GM21825 (cell line): ENCODE measurements around the gene IPMK.
"Not testable (repeated sequence)": the region's sequence is repeated elsewhere in the genome, so short reads cannot be mapped to it uniquely, and the experiment has no call there.

ENCODE experiments used
- ATAC-seq: cut with Tn5 transposase; IDR thresholded peaks from one replicate; pipeline ENCODE4 v1.9.1; 2021; ENCODE audit warnings: mild to moderate bottlenecking, moderate library complexity; ENCODE audit not compliant: unreplicated experiment

IPMK gene

DNA sequence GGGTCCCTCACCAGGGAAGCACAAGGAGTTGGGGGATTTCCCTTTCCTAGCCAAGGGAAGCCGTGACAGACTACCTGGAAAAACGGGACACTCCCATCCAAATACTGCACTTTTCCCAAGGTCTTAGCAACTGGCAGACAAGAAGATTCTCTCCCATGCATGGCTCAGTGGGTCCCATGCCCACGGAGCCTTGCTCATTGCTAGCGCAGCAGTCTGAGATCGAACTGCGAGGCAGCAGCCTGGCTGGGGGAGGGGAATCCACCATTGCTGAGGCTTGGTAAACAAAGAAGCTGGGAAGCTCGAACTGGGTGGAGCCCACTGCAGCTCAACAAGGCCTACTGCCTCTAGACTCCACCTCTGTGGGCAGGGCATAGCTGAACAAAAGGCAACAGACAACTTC is 37.8 kb downstream of the IPMK start:
- not testable (repeated sequence) for ATAC-seq

DNA sequence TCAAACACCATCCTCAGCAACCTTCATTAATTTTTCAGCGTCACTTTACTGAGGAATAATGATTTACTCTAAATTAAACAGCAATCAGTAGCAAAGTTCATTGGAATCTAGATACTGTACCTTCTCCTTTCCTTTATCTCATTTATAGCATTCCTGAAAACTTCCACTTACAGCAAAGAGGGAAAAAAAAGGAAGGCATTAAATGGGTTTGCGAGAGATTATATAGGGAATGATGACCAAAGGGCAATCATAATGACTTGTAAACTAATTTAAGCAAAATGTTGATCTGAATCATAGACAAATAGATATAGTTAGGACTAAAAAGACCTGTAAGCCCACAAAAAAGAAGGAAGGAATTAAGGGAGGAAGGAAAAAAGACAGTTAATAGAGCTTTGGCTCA is 42.0 kb downstream of the IPMK start:
- no peak for ATAC-seq

DNA sequence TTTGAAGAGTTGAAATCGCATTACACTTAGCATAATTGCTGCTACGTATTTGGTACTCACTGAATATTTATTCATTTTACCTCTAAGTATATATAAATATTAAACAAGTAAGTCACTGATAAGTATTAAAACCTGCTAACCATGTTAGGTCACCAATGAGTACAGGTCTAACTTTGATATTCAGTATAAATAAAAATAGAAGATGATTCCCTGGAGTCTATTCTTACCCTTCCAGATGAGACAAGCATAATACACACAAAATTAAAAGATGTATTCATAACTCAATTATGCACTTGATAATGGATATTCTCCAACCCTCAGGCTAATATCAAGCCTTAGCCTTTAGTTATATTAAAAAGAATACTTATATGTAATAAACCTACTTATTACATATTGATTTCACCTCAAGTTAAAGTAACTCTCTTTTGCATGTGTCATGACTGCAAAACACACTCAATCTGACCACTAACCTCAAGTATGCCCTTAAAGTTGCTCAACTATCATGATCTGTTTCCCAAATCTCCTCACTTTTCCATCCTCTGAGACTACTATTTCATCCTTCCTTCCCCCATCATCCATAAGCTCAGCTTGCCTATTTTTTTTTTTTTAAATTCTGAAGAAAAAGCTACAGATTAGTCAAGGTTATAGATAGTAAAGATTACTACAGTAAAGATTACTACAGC is 46.8 kb downstream of the IPMK start:
- no peak for ATAC-seq

DNA sequence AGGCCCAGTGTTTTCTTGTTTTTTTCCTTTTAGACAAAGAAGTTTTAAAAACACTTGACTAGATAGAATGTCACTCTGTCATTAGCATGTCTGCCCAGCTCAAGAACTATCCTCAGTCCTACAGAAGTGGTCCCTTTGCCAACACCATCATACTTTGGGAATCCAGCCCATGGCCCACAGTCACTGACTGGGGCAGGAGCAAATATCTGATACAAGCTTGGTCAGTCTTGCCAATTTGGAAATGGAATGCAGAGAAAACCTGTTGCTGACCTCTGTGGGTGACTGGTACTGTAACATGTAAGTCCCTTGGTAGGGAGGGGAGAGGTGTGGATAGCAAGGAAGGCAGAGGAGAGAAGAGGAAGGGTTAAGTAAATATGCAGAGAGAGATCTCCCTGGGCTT is 47.8 kb downstream of the IPMK start:
- no peak for ATAC-seq

DNA sequence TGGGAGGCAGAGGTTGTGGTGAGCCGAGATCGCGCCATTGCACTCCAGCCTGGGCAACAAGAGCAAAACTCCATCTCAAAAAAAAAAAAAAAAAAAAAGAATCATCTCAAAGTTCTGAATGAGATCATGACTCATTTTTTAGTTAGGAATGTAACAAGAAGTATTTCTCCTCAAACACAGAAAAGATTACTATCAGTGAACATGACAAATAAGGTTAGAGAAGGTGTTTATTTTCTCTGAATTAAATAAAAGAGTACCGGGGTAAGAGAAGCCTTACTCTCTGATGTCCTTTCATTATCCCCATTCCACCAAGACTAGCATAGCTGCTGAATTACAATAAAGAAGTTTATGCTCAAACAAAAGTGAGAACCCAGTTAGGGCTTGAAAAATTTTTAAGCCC is 50.1 kb downstream of the IPMK start:
- ATAC-seq: no peak

DNA sequence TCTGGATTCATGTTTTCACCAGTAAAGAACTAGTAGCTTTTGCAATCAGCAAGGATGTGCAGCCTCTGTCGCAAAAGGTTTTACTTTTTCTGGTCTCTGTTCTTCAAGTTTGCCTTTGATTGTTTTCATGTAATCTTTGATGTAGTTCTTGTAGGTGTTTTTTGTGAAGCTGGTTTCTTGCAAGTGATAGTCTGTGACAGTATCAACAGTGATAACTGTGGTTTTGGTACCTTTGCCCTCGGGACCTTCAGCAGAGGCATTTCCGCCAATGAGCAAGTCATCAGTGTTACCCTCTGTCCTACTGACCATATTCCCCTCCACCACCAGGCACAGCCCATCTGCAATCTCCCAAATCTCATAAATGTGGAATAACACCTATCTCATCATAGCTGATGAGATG is 55.1 kb downstream of the IPMK start:
- ATAC-seq: no peak

DNA sequence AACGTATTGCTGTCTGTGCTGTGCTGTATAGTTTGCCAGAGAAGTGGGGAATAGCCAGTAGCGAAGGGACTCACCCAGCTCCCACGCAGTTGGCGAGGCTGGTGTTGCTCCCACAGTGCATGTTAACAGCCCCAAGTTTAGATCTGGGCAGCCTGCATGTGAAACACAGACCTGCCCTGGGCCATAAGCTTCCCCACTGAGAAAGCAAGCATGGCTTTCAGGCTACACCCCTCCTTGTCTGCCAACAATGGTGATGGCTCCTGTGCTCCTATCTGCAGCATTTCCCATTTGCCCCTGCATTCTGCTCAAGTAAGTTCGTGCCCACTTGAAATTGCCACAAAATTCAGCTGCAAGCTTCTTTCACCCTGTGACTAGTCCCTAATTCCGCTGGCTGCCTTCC is 57.5 kb downstream of the IPMK start:
- ATAC-seq: no peak

DNA sequence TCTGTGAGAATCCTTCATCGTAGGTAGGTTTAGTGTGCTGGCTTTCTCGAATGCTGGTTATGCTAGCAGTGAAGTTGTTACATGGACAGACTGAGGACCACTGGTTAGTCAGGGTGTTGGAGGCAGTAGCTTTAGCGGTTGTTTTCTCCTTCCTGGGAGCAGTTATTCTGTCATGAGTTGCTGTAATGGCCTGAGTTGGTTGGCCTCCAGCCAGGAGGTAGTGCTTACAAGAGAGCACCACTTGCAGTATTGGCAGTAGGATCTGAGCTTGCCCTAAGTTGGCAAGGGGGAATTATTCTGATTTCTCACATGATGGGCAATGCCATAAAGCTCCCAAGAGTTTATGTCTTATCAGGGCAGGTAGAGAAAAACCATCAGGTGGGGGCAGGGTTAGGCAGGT is 58.0 kb downstream of the IPMK start:
- ATAC-seq: no peak

DNA sequence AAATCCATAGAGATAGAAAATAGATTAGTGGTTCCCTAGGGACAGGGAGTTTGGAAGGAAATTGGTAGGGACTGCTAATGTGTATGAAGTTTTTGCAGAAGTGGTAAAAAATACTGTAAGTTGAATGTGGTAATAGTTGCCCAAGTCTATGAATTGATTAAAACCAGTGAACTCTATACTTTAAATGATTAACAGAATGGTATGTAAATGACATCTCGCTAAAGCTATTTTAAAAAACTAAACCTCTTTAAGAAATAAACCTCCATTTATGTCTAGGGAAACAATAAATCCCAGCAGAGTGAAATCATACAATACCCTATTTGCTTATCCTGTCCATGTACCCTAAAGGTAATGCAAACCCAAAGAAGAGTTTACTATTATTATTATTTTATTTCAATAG is 61.4 kb downstream of the IPMK start:
- no peak for ATAC-seq

DNA sequence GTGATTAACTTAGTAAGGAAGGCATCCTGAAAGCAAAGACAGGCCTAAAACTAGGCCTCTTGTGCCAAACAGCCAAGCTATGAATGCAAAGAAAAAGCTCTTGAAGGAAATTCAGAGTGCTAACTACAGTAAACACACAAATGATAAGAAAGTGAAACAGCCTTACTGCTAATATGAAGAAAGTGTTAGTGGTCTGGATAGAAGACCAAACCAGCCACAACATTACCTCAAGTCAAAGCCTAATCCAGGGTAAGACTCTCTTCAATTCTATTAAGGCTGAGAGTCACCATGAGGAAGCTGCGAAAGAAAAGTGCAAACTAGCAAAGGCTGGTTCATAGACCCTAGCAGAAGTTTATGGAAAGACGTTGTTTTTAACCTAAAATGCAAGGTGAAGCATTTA is 66.0 kb downstream of the IPMK start:
- ATAC-seq: no peak

DNA sequence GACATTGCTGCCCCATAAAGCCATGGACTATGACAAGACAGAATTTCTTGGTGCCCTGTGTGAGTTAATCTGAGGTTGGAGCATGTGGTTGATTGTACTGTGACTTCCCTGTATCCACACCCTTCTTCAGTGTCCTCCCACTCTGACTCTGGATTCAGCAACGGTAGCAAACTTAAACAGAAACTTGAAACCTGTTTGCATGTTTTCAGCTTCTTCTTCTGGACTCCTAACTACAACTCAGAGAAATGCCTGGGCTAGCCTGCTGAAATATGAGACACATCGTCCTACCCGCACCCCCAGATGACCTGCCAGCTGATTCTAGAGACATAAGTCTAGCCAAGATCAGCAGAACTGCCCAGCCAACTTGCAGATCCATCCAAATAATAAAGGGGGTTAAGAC is 78.4 kb downstream of the IPMK start:
- ATAC-seq: no peak

DNA sequence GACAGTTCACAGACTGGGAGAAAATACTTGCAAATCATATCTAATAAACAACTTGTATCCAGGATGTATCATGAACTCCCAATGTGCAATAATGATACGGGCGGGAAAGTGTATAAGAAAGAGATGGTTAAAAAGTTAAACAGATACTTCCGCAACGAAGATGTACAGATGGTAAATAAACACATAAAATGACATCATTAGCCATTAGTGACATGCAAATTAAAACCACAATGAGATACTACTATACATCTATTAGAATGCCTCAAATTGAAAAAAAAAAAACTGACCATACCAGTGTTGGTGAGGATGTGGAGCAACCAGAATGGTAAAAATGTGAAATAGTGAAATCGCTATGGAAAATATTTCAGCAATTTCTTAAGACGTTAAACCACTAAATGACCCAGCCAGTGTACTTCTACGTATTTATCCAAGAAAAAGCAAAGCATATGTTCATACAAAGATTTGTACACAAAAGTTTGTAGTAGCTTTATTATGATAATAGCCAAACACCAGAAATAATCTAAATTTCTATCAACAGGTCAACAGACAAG is 83.5 kb downstream of the IPMK start:
- ATAC-seq: no peak

DNA sequence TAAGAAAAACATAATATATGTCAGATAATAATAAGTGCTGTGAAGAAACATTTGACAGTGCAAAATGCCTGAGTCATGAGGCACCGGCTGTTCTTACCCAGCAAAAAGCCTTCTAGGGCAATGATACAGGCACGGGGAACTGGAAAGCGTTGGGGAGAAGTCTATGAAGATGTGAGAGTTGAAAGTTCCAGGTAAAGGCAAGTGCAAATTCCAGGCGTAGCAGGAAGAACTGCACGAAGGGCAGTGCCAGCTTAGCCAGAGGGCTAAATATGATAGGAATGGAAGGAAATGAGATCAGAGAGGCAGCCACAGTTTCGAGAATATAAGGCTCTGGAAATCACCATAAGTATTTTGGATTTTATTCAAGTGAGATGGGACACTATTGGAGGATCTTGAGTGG is 87.0 kb downstream of the IPMK start:
- ATAC-seq: no peak

DNA sequence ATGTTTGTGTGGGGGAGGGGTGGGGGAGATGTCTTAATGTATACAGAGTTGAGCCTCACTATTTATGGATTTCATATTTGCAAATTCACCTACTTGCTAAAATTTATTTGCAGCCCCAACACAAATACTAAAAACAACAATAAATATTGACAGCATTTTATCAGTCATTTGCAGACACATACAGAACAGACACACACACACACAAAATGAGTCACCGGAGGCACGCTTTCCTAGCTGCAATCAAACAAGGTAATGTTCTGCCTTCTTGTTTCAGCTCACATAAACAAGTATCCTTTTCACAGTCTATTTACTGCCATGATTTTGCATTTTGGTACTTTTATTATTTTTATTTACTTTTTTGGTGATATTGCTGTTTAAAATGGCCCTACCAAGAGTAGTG is 88.5 kb downstream of the IPMK start:
- ATAC-seq: no peak

DNA sequence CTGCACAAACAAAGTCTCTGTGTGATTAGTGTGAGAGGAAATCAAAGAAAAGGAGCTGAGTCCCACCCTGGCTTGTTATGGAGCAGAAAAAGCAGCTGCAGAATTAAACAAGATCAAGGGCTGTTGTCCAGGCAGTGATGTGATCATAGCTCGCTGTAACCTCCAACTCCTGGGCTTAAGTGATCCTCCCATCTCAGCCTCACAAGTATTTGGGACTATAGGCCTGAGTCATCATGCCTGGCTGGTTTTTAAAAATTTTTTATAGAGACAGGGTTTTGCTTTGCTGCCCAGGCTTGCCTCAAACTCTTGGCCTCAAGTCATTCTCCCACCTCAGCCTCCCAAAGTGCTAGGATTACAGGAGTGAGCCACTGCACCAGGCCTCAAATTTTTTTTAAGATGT is 88.9 kb downstream of the IPMK start:
- no peak for ATAC-seq

DNA sequence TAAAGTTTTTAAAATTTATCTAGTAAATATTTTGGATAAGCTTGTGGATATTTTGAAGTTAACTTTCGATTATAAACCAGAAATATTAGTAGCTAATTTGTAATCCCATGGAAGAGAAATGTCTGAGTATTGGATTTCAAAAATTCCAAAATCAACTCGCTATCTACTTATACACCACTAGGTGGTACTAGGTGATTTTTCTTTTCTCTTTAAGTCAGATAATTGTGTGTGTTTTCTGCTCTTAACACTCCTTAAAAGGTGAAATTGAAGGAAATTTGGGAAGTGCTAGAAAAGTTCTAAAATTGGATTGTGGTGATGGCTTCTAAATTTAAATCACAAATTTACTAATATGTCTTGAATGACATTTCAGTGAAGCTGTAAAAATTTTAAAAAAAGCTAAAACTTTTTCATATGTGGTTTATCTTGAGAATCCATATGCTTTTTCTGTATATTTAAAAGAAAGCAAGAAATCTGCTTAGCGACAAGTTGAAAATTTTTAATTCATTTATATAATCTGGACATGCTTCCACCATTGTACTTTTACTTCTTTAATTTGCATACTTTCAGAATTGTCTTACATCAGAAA is 90.2 kb downstream of the IPMK start:
- no peak for ATAC-seq

DNA sequence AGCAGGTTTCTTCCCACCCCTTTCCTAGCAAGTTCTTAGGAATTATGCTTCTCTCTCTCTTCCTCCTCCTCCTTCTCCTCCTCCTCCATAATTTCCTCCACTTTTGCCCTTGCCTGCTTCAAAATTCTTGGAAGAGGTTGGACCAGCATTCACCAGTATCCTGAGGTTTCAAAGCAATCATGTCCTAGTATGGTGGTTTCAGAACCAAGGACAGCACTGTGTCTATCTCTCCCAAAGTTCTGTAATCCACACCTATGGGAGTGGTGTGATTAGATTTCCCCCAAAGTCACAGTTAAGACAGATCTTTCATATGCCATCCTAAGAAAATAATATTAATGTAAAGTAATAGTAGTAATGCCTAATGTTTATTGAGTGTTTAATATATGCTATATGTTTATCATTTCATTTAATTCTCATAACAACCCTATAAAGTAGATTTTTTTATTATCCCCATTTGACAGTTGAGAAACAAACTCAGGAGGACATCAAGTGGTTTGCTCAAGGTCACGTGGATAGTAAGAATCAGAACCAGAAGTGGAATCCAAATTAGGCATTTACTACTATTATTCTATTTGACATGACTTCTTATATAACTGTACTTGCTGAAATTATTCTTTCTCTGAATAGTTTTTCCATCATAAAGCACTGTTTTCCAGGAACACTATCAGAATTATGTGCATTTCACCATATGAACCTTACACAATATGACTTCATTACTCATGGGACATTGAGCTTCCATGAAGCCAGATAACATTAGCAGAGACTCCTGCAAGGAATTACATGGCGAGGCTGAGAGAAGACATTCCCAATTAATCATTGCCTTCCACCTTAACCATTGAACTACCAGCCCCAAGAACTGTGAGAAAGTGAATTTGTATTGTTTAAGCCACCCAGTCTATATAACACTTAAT is 91.4 kb downstream of the IPMK start:
- ATAC-seq: no peak

DNA sequence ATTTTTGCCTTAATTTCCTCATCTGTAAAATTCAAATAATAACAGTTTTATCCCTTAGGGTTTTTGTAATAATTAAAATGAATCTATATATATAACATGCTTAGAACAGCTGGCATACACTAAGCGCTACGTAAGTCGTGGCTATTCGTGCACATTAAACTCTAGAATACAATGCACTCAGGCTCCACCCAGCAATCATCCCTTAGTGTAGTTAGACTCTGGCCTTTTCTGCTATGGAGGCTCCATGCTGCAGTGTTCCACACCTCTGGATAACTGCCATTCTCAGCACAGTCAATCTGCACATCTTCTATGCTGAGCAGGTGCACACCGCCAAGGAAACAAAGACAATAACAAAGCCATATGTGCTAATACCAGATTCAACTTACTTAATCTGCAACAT is 92.9 kb downstream of the IPMK start:
- ATAC-seq: no peak

DNA sequence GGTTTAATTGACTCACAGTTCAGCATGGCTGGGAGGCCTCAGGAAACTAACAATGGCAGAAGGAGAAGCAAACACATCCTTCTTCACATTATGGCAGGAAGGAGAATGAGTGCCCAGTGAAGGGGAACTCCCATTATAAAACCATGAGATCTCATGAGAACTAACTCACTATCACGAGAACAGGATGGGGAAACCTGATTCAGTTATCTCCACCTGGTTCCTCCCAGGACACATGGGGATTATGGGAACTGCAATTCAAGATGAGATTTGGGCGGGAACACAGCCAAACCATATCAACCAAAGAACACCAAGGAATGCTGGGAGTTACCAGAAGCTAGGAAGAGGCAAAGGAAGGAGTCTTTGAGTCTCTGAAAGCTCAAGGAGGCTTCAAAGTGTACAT is 94.3 kb downstream of the IPMK start:
- no peak for ATAC-seq

DNA sequence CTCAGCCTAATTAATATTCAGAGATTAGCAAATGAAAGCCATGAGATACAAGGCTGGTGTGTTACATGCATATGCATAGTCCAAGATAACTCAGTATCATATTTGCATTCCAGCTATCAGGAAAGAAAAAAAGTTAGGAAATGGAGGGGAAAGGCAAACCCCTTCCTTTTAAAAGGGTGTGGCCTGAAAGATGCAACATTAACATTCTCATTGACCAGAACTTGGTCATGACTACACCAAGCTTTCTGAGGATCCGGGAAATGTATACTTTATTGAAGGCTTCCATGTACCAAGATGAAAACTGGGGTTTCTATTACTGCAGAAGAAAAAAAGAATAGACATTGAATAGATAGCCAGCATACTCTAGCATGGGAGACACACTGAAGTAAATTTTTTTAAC is 96.5 kb downstream of the IPMK start:
- no peak for ATAC-seq

DNA sequence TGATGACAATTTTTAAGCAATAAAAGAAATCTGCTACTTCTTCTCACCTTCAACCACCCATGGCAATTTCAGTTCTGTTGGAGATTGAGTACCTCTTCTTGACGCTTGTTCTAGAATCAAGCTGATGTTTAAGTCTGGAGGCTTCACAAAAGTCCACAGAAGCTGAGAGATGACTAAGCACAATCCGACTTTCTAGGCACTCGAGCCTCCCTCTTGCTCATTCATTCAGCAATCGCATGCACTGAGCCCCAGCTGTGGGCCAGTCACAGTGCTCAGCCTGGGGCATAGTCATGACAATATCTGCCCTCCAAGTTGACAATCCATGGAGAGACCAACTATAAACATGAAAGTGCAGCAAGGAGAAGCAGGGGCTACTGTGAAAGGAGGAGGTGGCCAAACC is 103.2 kb downstream of the IPMK start:
- no peak for ATAC-seq

DNA sequence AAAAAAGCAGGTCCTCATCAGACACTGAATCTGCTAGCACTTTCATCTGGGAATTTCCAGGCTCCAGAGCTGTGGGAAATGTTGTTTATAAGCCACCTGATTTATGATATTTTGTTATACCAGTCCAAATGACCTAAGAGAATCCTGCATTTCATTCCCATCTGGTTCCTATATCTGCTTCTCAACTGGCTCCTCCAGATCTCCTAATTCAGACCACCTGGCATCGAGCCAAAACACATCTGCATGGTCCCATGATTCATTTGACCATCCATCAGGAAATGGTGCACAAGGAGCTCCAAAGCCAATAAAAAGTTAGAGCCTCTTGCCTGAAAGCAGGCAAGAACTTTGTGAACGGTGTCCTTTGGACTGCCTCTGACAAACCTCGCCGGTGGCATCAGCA is 108.9 kb downstream of the IPMK start:
- ATAC-seq: no peak
